ENCODE results near the gene ISL1. TPM values are rescaled to one million over a fixed set of nuclear protein-coding genes. Genes with fewer than 3 reads are reported as not detected.

ISL1 gene
- total RNA-seq, 4 donors from 2014 or later = 0.63 TPM; not detected in 3

- DNase-seq = no peak
- Histone ChIP-seq H3K27me3 (no peaks in the 10 kb centered on the region), H3K4me3 (replicated peaks in 1 of 3) (no peak overlapping the region), H3K36me3 (no peaks in the 10 kb centered on the region), H3K9me3 (no peaks in the 10 kb centered on the region), H3K4me1 (no peaks in the 10 kb centered on the region), H3K27ac (no peak overlapping the region)
- intact Hi-C loops (cut with DNase I) = no loop called here
- WGBS, 2 donors = 61 to 65% methylated on average over 2 of the region's 2 CpGs
- TF ChIP-seq POLR2A (IDR thresholded peaks at IDR 0.05) = no peak
- TF ChIP-seq, protein P1, sequence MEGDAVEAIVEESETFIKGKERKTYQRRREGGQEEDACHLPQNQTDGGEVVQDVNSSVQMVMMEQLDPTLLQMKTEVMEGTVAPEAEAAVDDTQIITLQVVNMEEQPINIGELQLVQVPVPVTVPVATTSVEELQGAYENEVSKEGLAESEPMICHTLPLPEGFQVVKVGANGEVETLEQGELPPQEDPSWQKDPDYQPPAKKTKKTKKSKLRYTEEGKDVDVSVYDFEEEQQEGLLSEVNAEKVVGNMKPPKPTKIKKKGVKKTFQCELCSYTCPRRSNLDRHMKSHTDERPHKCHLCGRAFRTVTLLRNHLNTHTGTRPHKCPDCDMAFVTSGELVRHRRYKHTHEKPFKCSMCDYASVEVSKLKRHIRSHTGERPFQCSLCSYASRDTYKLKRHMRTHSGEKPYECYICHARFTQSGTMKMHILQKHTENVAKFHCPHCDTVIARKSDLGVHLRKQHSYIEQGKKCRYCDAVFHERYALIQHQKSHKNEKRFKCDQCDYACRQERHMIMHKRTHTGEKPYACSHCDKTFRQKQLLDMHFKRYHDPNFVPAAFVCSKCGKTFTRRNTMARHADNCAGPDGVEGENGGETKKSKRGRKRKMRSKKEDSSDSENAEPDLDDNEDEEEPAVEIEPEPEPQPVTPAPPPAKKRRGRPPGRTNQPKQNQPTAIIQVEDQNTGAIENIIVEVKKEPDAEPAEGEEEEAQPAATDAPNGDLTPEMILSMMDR (IDR thresholded peaks at IDR 0.05) = no peak
Measured at GRCh38 chr5:51371052-51371451, 12.2 kb upstream of the ISL1 start.

GRCh38 chr5:51373880-51374523 is 9.2 kb upstream of the ISL1 start:
- intact Hi-C loops (cut with DNase I) = no loop called here
- TF ChIP-seq, protein P1 (IDR thresholded peaks at IDR 0.05) = no peak
- TF ChIP-seq POLR2A (IDR thresholded peaks at IDR 0.05) = no peak
- peaks cover 6% of the 10 kb centered on the region for H3K27me3 ChIP-seq
- H3K9me3 ChIP-seq = no peaks in the 10 kb centered on the region
- H3K4me3 ChIP-seq (replicated peaks in 1 of 3) = no peak overlapping the region
- 19 to 33% methylated on average over 3 of the region's 3 CpGs for WGBS, 2 donors
- no peaks in the 10 kb centered on the region for H3K36me3 ChIP-seq
- peaks cover 9% of the 10 kb centered on the region in 2 donors for H3K4me1 ChIP-seq
- no peak overlapping the region for H3K27ac ChIP-seq
- DNase-seq = peak in 1 of 2 donors; percentile 20

- H3K4me1 ChIP-seq = peaks cover 15 to 16% of the 10 kb centered on the region in 2 donors
- H3K36me3 ChIP-seq = no peaks in the 10 kb centered on the region
- no peak for TF ChIP-seq POLR2A (IDR thresholded peaks at IDR 0.05)
- TF ChIP-seq, protein P1 (IDR thresholded peaks at IDR 0.05) = no peak
- H3K4me3 ChIP-seq (replicated peaks in 1 of 3) = no peak overlapping the region
- DNase-seq = no peak
- intact Hi-C loops (cut with DNase I) = no loop called here
- peaks cover 11% of the 10 kb centered on the region for H3K27me3 ChIP-seq
- H3K27ac ChIP-seq = no peak overlapping the region
- no peaks in the 10 kb centered on the region for H3K9me3 ChIP-seq
- 93 to 96% methylated on average over 7 of the region's 7 CpGs for WGBS, 2 donors
Measured at GRCh38 chr5:51375084-51375483, 8.2 kb upstream of the ISL1 start.

GRCh38 chr5:51376509-51376908 is 6.7 kb upstream of the ISL1 start:
- intact Hi-C loops (cut with DNase I) = no loop called here
- no peak overlapping the region for H3K4me3 ChIP-seq (replicated peaks in 1 of 3)
- no peaks in the 10 kb centered on the region for H3K9me3 ChIP-seq
- no peaks in the 10 kb centered on the region for H3K36me3 ChIP-seq
- H3K27ac ChIP-seq = no peak overlapping the region
- no peak for DNase-seq
- peaks cover 17% of the 10 kb centered on the region for H3K27me3 ChIP-seq
- 57 to 64% methylated on average over 3 of the region's 3 CpGs for WGBS, 2 donors
- TF ChIP-seq POLR2A (IDR thresholded peaks at IDR 0.05) = no peak
- TF ChIP-seq, protein P1 (IDR thresholded peaks at IDR 0.05) = no peak
- peaks cover 15 to 16% of the 10 kb centered on the region in 2 donors for H3K4me1 ChIP-seq

DNA sequence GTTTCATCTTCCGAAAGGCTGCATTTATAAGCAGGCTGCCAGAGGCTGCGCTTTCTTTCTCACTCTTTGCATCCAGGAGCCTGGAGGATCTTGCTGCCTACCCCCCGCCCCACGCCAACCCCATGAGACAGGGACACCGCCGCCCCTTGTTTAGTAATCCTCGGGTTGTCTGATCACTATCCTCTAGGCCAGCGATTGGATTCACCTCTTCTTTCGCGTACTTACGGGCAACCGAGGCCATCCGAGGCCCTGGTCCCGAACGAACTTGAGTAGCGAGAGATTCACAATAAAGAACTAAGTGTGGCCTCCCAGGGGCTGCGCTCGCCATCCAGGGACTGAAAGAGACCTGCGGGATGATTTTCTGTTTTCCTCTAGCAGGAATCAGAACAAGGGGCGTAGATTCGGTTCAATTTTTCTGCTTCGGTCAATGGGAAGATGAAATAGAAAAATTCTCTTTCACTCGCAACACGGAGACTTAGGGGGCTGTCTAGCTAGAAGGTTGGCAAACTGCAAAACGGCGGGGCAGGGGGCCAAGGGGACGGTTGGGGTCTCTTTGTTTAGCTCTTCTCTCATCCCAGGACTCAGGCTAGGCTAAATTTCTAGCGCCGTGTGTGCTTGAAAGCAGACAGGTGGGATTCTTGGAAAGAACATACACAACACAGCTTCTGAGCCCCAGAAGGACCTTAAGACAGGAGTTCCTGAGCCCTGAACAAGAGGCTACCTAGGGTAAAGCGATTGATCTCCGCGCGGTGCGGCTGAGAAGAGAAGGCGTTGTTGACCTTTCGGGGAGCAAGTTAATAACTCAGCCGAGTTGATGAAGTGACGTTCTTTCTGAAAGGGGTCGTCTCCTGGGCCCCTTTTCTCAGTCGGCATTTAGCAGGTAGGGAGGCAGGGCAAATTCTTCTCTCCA is 5.8 kb upstream of the ISL1 start:
- Histone ChIP-seq H3K27ac (no peak overlapping the region), H3K4me1 (peaks cover 18 to 22% of the 10 kb centered on the region in 2 donors), H3K4me3 (replicated peaks in 1 of 3) (no peak overlapping the region), H3K36me3 (no peaks in the 10 kb centered on the region), H3K27me3 (peaks cover 17% of the 10 kb centered on the region), H3K9me3 (no peaks in the 10 kb centered on the region)
- no peak for DNase-seq
- intact Hi-C loops (cut with DNase I) = no loop called here
- 20 to 25% methylated on average over 40 of the region's 40 CpGs for WGBS, 2 donors
- TF ChIP-seq, protein P1 (IDR thresholded peaks at IDR 0.05) = no peak
- no peak for TF ChIP-seq POLR2A (IDR thresholded peaks at IDR 0.05)

Measured in thyroid gland (tissue), 4 donors.